K562 (cell line): ENCODE results near the gene JRKL. TPM values are rescaled to one million over a fixed set of nuclear protein-coding genes. Genes with fewer than 3 reads are reported as not detected.
A peak's percentile ranks its signal among the peaks of the same experiment; 100 is the strongest.

Experiments
- E2F8 ChIP-seq: fragments of 450-650 bp; IDR thresholded peaks from 2 replicates; pipeline ENCODE4 v1.7.1; 2018; ENCODE audit warnings: mild to moderate bottlenecking, low read depth; ENCODE audit not compliant: partially characterized antibody
- ELF2 ChIP-seq: fragments of 250-450 bp; sonication (Bioruptor Pico); IDR thresholded peaks from 2 replicates; pipeline ENCODE4 v1.5.0; 2021; ENCODE audit warnings: mild to moderate bottlenecking
- ETV6 ChIP-seq, 3 experiments: fragments of 150-350 bp in 1 of 3; sonication (generic) in 1 of 3; formaldehyde crosslinking in 1 of 3; IDR thresholded peaks; 2 replicates each; pipeline versions ENCODE4 v1.6.1 to v1.8.0; 2014 to 2022; ENCODE audit warnings: borderline replicate concordance in 2 of 3, low read depth in 2 of 3, antibody characterized with exemption in 1 of 3, low read length in 1 of 3, mild to moderate bottlenecking in 1 of 3, missing genetic modification reagents in 1 of 3
- FOXP4 ChIP-seq: sonication (generic); formaldehyde crosslinking; IDR thresholded peaks from 2 replicates; pipeline ENCODE4 v1.8.0; 2022; ENCODE audit warnings: mild to moderate bottlenecking, missing genetic modification reagents, borderline replicate concordance
- HIVEP1 ChIP-seq: fragments of 250-450 bp; sonication (Bioruptor Pico); IDR thresholded peaks from 2 replicates; pipeline ENCODE4 v1.4.0; 2020; ENCODE audit warnings: mild to moderate bottlenecking
- NKRF ChIP-seq: fragments of 450-650 bp; IDR thresholded peaks from 2 replicates; pipeline ENCODE4 v1.6.1; 2016; ENCODE audit warnings: borderline replicate concordance
- PBX2 ChIP-seq, 2 experiments: IDR thresholded peaks in 1 of 2; conservative IDR thresholded peaks in 1 of 2; 2 replicates each; pipeline ENCODE4 v1.6.1; 2016; ENCODE audit warnings: low read depth in 2 of 2, mild to moderate bottlenecking in 1 of 2, missing compliant biosample characterization in 1 of 2, missing genetic modification characterization in 1 of 2, moderate library complexity in 1 of 2
- RBM22 ChIP-seq: fragments of 200-400 bp; formaldehyde crosslinking; IDR thresholded peaks from 2 replicates; pipeline ENCODE4 v1.6.1; 2018; ENCODE audit warnings: low read length, low read depth; ENCODE audit not compliant: poor library complexity, severe bottlenecking
- SAP30 ChIP-seq: fragments of 200-600 bp; sonication (generic); IDR thresholded peaks from 2 replicates; pipeline ENCODE4 v1.6.1; 2012; ENCODE audit warnings: borderline replicate concordance, low read depth, mild to moderate bottlenecking, moderate library complexity, low read length, control low read depth, inconsistent platforms; ENCODE audit not compliant: insufficient read depth, poor library complexity, severe bottlenecking
- TFE3 ChIP-seq: fragments of 450-650 bp; formaldehyde crosslinking; IDR thresholded peaks from 2 replicates; pipeline ENCODE4 v1.4.0; 2020; ENCODE audit warnings: mild to moderate bottlenecking, mixed read lengths
- ZNF133 ChIP-seq: fragments of 250-450 bp; sonication (Bioruptor Pico); IDR thresholded peaks from 2 replicates; pipeline ENCODE4 v1.4.0; 2020; ENCODE audit warnings: mild to moderate bottlenecking
- ZNF184 ChIP-seq: sonication (generic); formaldehyde crosslinking; IDR thresholded peaks from 2 replicates; pipeline ENCODE4 v1.5.0; 2020; ENCODE audit warnings: missing genetic modification reagents
- ZNF408 ChIP-seq: fragments of 250-450 bp; sonication (Bioruptor Pico); IDR thresholded peaks from 2 replicates; pipeline ENCODE4 v1.4.0; 2020; ENCODE audit warnings: low read depth, mild to moderate bottlenecking, moderate library complexity
- polyA plus RNA-seq, 8 experiments: library from polyadenylated mRNA; depleted of rRNA in 4 of 8; stranded (reverse) in 5 of 8; unstranded in 3 of 8; fragments of >200 nt; fragmentation: Nextera tagmentation in 2 of 8; fragmentation: Illumina TruSeq in 1 of 8; extraction: Ambion mirVana in 2 of 8; extraction: Trizol in 1 of 8; gene quantifications; 2 replicates each; pipeline versions ENCODE4 v1.2.1 to v1.2.3, GENCODE V29; 2011 to 2014; ENCODE audit warnings: inconsistent platforms in 1 of 8, missing spikeins in 1 of 8
- total RNA-seq, 7 experiments: library from RNA; depleted of rRNA in 6 of 7; stranded (reverse); fragments of >200 nt in 6 of 7; fragmentation: Illumina TruSeq in 2 of 7; extraction: Trizol in 2 of 7; gene quantifications; 2 replicates each; pipeline versions ENCODE4 v1.2.1 to v1.2.3, GENCODE V29; 2011 to 2021; ENCODE audit warnings: low replicate concordance in 1 of 7

The JRKL gene
- total and polyA plus RNA-seq, 9 of the 15 experiments (the other 6 are each of a cell fraction or from before 2014, with no cell fraction given): 4.5 to 14.8 (median 8.5) TPM

- TF ChIP-seq FOXP4 (CRISPR knock-in tag) (no peak), PBX2 (CRISPR knock-in tag; IDR thresholded peaks at IDR 0.05; ENCODE audit: low read depth) (no peak), PBX2 (tag; conservative IDR thresholded peaks at IDR 0.05; ENCODE audit: low read depth) (no peak), ZNF184 (CRISPR knock-in tag) (no peak), SAP30 (no peak), ZNF408 (CRISPR knock-in tag) (no peak), RBM22 (no peak), ELF2 (0 out of 2 replicates have a peak, but pooled peaks have one; percentile 38), ZNF133 (CRISPR knock-in tag) (no peak), HIVEP1 (no peak), NKRF (peak; percentile 15; the same call in 1 of the 2 replicates), TFE3 (CRISPR knock-in tag) (no peak), E2F8 (no peak), ETV6 (IDR thresholded peaks at IDR 0.05; ENCODE audit: borderline replicate concordance in 1 of 2, low read depth in 2 of 2, low read length in 1 of 2) (no peak), ETV6 (CRISPR knock-in tag; IDR thresholded peaks at IDR 0.05; ENCODE audit: borderline replicate concordance) (no peak)
These were observed at the start of gene JRKL, which contains the start of gene CCDC82 (continued) for GRCh38 chr11:96389720-96390487.
